Transverse colon (tissue), 4 donors: Measurements from ENCODE around the gene PLCXD1. TPM values are rescaled to one million over a fixed set of nuclear protein-coding genes. Genes with fewer than 3 reads are reported as not detected.
A peak's percentile ranks its signal among the peaks of the same experiment; 100 is the strongest.

Experiments
- DNase-seq: peaks from one replicate; pipeline ENCODE4 v3.0.0-alpha.2; 2019
- H3K27ac ChIP-seq, 4 donors: fragments of 200-600 bp; sonication (generic); 2 replicates each; pipeline ENCODE4 v1.5.1; 2016 to 2018; ENCODE audit warnings: inconsistent platforms in 4 of 4
- H3K27me3 ChIP-seq: fragments of 200-600 bp; sonication (generic); 2 replicates; pipeline ENCODE4 v1.5.1; 2017; ENCODE audit warnings: inconsistent platforms
- H3K36me3 ChIP-seq, 4 donors: fragments of 200-600 bp; sonication (generic); 2 replicates each; pipeline ENCODE4 v1.5.1; 2017 to 2019; ENCODE audit warnings: inconsistent platforms in 4 of 4
- H3K4me1 ChIP-seq, 4 donors: fragments of 200-600 bp; sonication (generic); 2 replicates each; pipeline ENCODE4 v1.5.1; 2017 to 2020; ENCODE audit warnings: inconsistent platforms in 4 of 4
- H3K4me3 ChIP-seq, 4 donors: fragments of 200-600 bp; sonication (generic); 1 replicate in 1 of 4; 2 replicates in 3 of 4; pipeline versions ENCODE4 v1.5.1 to v1.6.1; 2017 to 2019; ENCODE audit warnings: inconsistent platforms in 4 of 4
- H3K9me3 ChIP-seq, 2 donors: fragments of 200-600 bp; sonication (generic); 2 replicates each; pipeline ENCODE4 v1.5.1; 2017 to 2019; ENCODE audit warnings: inconsistent platforms in 2 of 2
- EP300 ChIP-seq: sonication (generic); formaldehyde crosslinking; IDR thresholded peaks from one replicate; pipeline ENCODE4 v1.6.1; 2017; ENCODE audit warnings: antibody characterized with exemption, low read depth
- POLR2A ChIP-seq: fragments of 450-650 bp; IDR thresholded peaks from one replicate; pipeline ENCODE4 v1.6.1; 2016; ENCODE audit warnings: antibody characterized with exemption, mild to moderate bottlenecking, moderate library complexity
- POLR2AphosphoS5 ChIP-seq, 3 donors: sonication (generic); formaldehyde crosslinking; IDR thresholded peaks; one replicate each; pipeline ENCODE4 v1.6.1; 2016; ENCODE audit warnings: antibody characterized with exemption in 3 of 3
- WGBS, 2 donors: methylation state at CpG; one replicate each; pipeline ENCODE4 v1.1.5; 2018; ENCODE audit warnings: low coverage in 1 of 2; 5-methylcytosine and 5-hydroxymethylcytosine counted together
- in situ Hi-C, 4 donors: fragments of 200-750 bp; cut with MboI; loops; one replicate each; pipeline versions ENCODE4 v1.15.0 to v1.15.1; 2017; ENCODE audit warnings: low sequenced_read_pairs in 3 of 4, low pct_ligation_motif_present in 1 of 4, low pct_unique_long_range_greater_than_20kb in 1 of 4
- intact Hi-C: fragments of 100-400 bp; cut with DNase I; formaldehyde crosslinking; loops from one replicate; pipeline ENCODE4 v1.15.1; 2023; ENCODE audit warnings: low total_unique reads
- total RNA-seq, 4 donors: library from RNA; depleted of rRNA; stranded (reverse); fragments of >200 nt; gene quantifications; one replicate each; pipeline ENCODE4 v1.1.0, GENCODE V29; 2016
- TF ChIP-seq, protein P1 (sequence below), 5 experiments: fragments of 200-600 bp in 3 of 5; fragments of 450-650 bp in 2 of 5; sonication (generic) in 3 of 5; IDR thresholded peaks; 1 replicate in 2 of 5; 2 replicates in 3 of 5; pipeline ENCODE4 v1.5.1; 2016 to 2017; ENCODE audit warnings: antibody characterized with exemption in 5 of 5, inconsistent platforms in 3 of 5, mild to moderate bottlenecking in 2 of 5, moderate library complexity in 1 of 5

Gene PLCXD1
- total RNA-seq, 4 donors from 2014 or later: 3.8 to 21.3 (median 13.8) TPM

GRCh38 chrX:314781-315595 is 33.8 kb downstream of the PLCXD1 start:
- intact Hi-C loops (no loop called here), in situ Hi-C loops (no loop called here)
- peaks cover 0 to 11% (median 7%) of the 10 kb centered on the region in 4 donors for H3K4me1 ChIP-seq
- 94% methylated on average over 51 of the region's 51 CpGs; no CpG with 5 or more reads in 1 of the 2 donors for WGBS, 2 donors
- no peak for DNase-seq
- H3K27ac ChIP-seq: no peak overlapping the region
- H3K4me3 ChIP-seq: no peak overlapping the region
- no peaks in the 10 kb centered on the region for H3K27me3 ChIP-seq
- TF ChIP-seq POLR2AphosphoS5 (IDR thresholded peaks at IDR 0.05): no peak
- TF ChIP-seq EP300: no peak
- TF ChIP-seq, protein P1, sequence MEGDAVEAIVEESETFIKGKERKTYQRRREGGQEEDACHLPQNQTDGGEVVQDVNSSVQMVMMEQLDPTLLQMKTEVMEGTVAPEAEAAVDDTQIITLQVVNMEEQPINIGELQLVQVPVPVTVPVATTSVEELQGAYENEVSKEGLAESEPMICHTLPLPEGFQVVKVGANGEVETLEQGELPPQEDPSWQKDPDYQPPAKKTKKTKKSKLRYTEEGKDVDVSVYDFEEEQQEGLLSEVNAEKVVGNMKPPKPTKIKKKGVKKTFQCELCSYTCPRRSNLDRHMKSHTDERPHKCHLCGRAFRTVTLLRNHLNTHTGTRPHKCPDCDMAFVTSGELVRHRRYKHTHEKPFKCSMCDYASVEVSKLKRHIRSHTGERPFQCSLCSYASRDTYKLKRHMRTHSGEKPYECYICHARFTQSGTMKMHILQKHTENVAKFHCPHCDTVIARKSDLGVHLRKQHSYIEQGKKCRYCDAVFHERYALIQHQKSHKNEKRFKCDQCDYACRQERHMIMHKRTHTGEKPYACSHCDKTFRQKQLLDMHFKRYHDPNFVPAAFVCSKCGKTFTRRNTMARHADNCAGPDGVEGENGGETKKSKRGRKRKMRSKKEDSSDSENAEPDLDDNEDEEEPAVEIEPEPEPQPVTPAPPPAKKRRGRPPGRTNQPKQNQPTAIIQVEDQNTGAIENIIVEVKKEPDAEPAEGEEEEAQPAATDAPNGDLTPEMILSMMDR (IDR thresholded peaks at IDR 0.05): no peak
- no peak for TF ChIP-seq POLR2A
- H3K36me3 ChIP-seq: peaks cover 0 to 33% (median 10%) of the 10 kb centered on the region in 4 donors
- no peaks in the 10 kb centered on the region for H3K9me3 ChIP-seq

DNA sequence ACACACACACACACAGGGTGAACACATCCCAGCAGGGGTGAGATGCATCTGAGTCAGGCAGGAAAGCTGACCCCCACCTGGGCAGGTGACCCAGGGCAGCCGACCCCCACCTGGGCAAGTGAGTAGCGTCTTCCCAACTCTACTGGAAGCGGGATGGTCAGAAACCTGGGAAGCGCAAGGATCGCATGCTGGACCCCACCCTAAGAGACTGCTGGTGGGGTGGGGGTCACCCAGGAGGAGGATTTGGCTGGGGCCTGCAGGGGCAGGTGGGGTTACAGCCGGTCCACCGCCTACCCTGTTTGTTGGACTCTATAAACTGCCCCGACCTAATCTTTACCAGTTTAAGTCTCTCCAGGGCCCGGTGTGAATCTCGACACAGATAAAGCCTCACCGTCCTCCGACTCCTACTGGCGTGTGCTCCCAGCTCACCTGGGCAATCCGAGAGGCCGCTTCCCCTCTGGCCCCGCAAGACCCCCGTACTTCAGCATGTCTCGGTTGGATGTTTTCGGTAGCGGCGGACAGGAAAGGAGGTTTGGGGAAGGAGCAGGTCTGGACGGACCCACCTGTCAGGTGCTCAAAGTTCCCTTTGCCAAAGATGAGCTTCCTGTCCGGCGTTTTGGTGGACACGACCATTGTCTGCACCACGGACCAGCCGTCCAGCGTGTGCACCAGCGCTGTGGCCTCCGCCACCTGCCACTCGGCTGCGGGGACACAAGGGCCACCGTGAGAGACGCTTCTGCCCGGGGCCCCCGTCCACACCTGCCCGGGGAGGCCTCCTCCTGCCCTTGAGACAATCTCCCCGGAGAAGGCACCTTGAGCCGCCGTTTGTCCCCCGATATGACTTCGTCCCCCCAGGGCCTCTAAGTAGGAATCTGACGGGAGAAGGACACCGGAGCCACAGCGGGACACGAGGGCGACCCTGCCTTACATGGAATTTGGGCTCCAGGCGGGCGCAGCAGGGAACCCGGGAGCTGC is 35.5 kb downstream of the PLCXD1 start:
- intact Hi-C loops (no loop called here), in situ Hi-C loops (no loop called here)
- Histone ChIP-seq H3K36me3 (peaks cover 0 to 21% (median 4%) of the 10 kb centered on the region in 4 donors), H3K9me3 (no peaks in the 10 kb centered on the region), H3K4me1 (peaks cover 9 to 20% (median 18%) of the 10 kb centered on the region in 4 donors), H3K27ac (peak overlapping the region in 2 of 4 donors; percentile 99 to 100), H3K4me3 (no peak overlapping the region), H3K27me3 (no peaks in the 10 kb centered on the region)
- DNase-seq: peak; percentile 19
- WGBS, 2 donors: 92 to 100% methylated on average over 11 to 50 of the region's 50 CpGs
- TF ChIP-seq, protein P1 (IDR thresholded peaks at IDR 0.05): no peak

DNA sequence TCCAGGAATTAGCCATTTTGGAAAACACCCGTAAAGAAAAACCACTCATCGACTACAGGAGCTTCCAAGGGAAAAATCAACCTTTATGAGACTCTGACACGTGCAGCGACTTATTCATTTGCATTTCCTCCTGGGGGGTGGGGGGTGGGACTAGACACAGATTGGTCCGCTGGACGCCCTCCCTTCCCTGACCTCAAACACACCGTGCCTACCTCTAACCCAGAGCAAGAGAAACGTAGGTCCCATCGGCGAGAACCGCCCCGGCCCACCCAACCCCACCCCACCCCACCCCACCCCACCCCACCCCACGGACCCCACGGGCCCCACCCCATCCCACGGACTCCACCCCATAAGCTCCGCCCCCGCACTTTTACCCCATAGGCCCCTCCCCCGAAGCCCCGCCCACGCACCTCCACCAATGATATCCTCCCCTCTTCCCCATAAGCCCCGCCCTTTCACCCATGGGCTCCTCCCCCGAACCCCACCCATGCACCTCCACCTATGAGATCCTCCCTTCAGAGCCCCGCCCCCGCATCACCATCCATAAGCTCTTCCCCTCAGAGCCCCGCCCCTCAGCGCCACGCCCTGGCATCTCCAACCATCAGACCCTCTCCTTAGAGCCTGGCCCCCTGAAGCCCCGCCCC is 36.4 kb downstream of the PLCXD1 start:
- peak overlapping the region; percentile 46 to 100 (median 85) for H3K4me3 ChIP-seq

More for the DNA sequence above, 36.4 kb downstream of the PLCXD1 start:
- intact Hi-C loops (no loop called here), in situ Hi-C loops (no loop called here)
- 56 to 86% methylated on average over 12 to 20 of the region's 28 CpGs for WGBS, 2 donors
- no peaks in the 10 kb centered on the region for H3K27me3 ChIP-seq
- peak overlapping the region; percentile 96 to 100 (median 100) for H3K27ac ChIP-seq
- TF ChIP-seq, protein P1 (IDR thresholded peaks at IDR 0.05): no peak
- TF ChIP-seq POLR2AphosphoS5 (IDR thresholded peaks at IDR 0.05) (no peak), EP300 (no peak), POLR2A (no peak)
- no peaks in the 10 kb centered on the region for H3K9me3 ChIP-seq
- DNase-seq: no peak
- H3K4me1 ChIP-seq: peaks cover 9 to 21% (median 18%) of the 10 kb centered on the region in 4 donors
- peaks cover 0 to 14% (median 4%) of the 10 kb centered on the region in 4 donors for H3K36me3 ChIP-seq
